ENCODE results near the gene GRIK3. TPM values are rescaled to one million over a fixed set of nuclear protein-coding genes. Genes with fewer than 3 reads are reported as not detected.

The GRIK3 gene
- total and polyA plus RNA-seq, 2 experiments from 2014 or later = 0.31 to 2.9 TPM

GRCh38 chr1:36821386-36821785, 212.9 kb downstream of the GRIK3 start:
- Mint-ChIP-seq H3K27me3 (ENCODE audit: insufficient read depth, low read depth, poor library complexity) (peaks cover 17% of the 10 kb centered on the region), H3K27ac (no peak overlapping the region), H3K4me3 (no peak overlapping the region), H3K4me1 (peaks cover 23% of the 10 kb centered on the region), H3K9me3 (no peaks in the 10 kb centered on the region), H3K36me3 (ENCODE audit: low read depth) (peaks cover 2% of the 10 kb centered on the region; the same call in 2 of the 3 replicates)
- no peaks in the 10 kb centered on the region for H3F3A ChIP-seq (replicated peaks; ENCODE audit: low read depth)
- TF ChIP-seq REST (IDR thresholded peaks at IDR 0.05; ENCODE audit: unreplicated experiment) (no peak), NANOG (IDR thresholded peaks at IDR 0.05; ENCODE audit: borderline replicate concordance) (no peak), ETS1 (IDR thresholded peaks at IDR 0.05) (no peak), ZNF114 (CRISPR knock-in tag; IDR thresholded peaks at IDR 0.05) (no peak), CREB1 (CRISPR knock-in tag; IDR thresholded peaks at IDR 0.05; ENCODE audit: low read depth) (no peak), POLR2AphosphoS5 (IDR thresholded peaks at IDR 0.05; ENCODE audit: low read depth) (no peak), ZNF462 (CRISPR knock-in tag; IDR thresholded peaks at IDR 0.05) (no peak)
- no peak overlapping the region for H3K27ac ChIP-seq (ENCODE audit: low read depth)
- peaks cover 17% of the 10 kb centered on the region for H3K4me1 ChIP-seq (ENCODE audit: insufficient read depth)
- DNase-seq (ENCODE audit: low spot score) (no peak), ATAC-seq (no peak)
- H3K4me3 ChIP-seq = no peak overlapping the region
- peaks cover 6% of the 10 kb centered on the region; the same call in 1 of the 2 replicates for H3K9me2 ChIP-seq (ENCODE audit: insufficient read depth)
- no peak overlapping the region for H3K4me2 ChIP-seq
- no peaks in the 10 kb centered on the region for H3K36me3 ChIP-seq (ENCODE audit: insufficient read depth)
- H3K27me3 ChIP-seq (ENCODE audit: insufficient read depth) = no peaks in the 10 kb centered on the region
- H4K20me1 ChIP-seq (replicated peaks; ENCODE audit: insufficient read depth) = no peaks in the 10 kb centered on the region; the same call in 1 of the 2 replicates
- no peaks in the 10 kb centered on the region for H3K79me2 ChIP-seq (replicated peaks; ENCODE audit: insufficient read depth)
- H2AFZ ChIP-seq = no peak overlapping the region
